HG03280 (cell line): ENCODE data around the gene KRTAP10-3.

Experiments
- ATAC-seq: cut with Tn5 transposase; IDR thresholded peaks from one replicate; pipeline ENCODE4 v1.9.1; 2021; ENCODE audit warnings: mild to moderate bottlenecking, moderate library complexity; ENCODE audit not compliant: unreplicated experiment

KRTAP10-3 gene

GRCh38 chr21:44520326-44521300 lies 38.0 kb downstream of the KRTAP10-3 start:
- ATAC-seq = no peak

GRCh38 chr21:44519346-44520325 lies 39.0 kb downstream of the KRTAP10-3 start:
- no peak for ATAC-seq

- ATAC-seq = no peak
These were observed 39.9 kb downstream of the KRTAP10-3 start for GRCh38 chr21:44518686-44519085.

- no peak for ATAC-seq
These were observed 41.3 kb downstream of the KRTAP10-3 start for GRCh38 chr21:44517175-44517899.

- ATAC-seq = no peak
These were observed 41.8 kb downstream of the KRTAP10-3 start for GRCh38 chr21:44516828-44517174.

- ATAC-seq = no peak
These were observed 42.3 kb downstream of the KRTAP10-3 start for GRCh38 chr21:44516342-44516741.

GRCh38 chr21:44515359-44516165 lies 43.0 kb downstream of the KRTAP10-3 start:
- ATAC-seq = no peak

GRCh38 chr21:44514746-44515358 lies 43.7 kb downstream of the KRTAP10-3 start:
- ATAC-seq = no peak

- no peak for ATAC-seq
These were observed 44.4 kb downstream of the KRTAP10-3 start for GRCh38 chr21:44514218-44514520.

GRCh38 chr21:44513389-44514217 lies 45.0 kb downstream of the KRTAP10-3 start:
- no peak for ATAC-seq

GRCh38 chr21:44512496-44513388 lies 45.9 kb downstream of the KRTAP10-3 start:
- ATAC-seq = no peak

GRCh38 chr21:44511938-44512275 lies 46.7 kb downstream of the KRTAP10-3 start:
- no peak for ATAC-seq

GRCh38 chr21:44511219-44511937 lies 47.2 kb downstream of the KRTAP10-3 start:
- no peak for ATAC-seq

- no peak for ATAC-seq
These were observed 47.9 kb downstream of the KRTAP10-3 start for GRCh38 chr21:44510508-44511218.

- ATAC-seq = no peak
These were observed 48.5 kb downstream of the KRTAP10-3 start for GRCh38 chr21:44510109-44510507.

GRCh38 chr21:44509539-44509938 lies 49.1 kb downstream of the KRTAP10-3 start:
- ATAC-seq = no peak
